ENCODE measurements around the gene VSTM4. TPM values are rescaled to one million over a fixed set of nuclear protein-coding genes. Genes with fewer than 3 reads are reported as not detected.

Gene VSTM4
- total RNA-seq, 1 experiment from 2014 or later: 0.07 TPM

DNA sequence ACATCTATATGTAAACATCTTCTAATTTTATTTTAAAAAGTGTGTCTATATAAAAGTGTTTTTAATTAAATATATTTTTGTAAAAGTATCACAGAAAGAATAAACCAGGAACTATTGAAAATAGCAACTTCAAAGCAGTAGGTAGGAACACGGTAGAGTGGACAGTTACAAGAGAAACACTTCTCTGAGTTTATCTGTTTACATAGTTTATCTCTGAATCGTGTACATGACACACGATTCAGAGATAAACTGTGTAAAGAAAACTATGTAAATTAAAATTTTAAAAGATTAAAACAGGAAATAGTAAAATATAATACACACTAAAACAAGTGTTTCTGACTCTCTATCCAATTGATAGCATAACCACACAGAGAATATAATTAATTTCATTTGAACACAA is 43.6 kb upstream of the VSTM4 start:
- Histone ChIP-seq H3K9ac (ENCODE audit: low read length) (no peak overlapping the region), H3K36me3 (ENCODE audit: control insufficient read depth in 1 of 2, insufficient read depth in 2 of 2, low read length in 2 of 2) (no peaks in the 10 kb centered on the region), H3K4me2 (ENCODE audit: low read length) (no peak overlapping the region), H3K4me3 (replicated peaks in 1 of 2; ENCODE audit: low read depth in 1 of 2, low read length in 2 of 2) (no peak overlapping the region), H3K9me3 (ENCODE audit: control insufficient read depth in 1 of 2, insufficient read depth in 1 of 2, low read depth in 1 of 2, low read length in 2 of 2) (no peaks in the 10 kb centered on the region), H3K4me1 (ENCODE audit: control insufficient read depth in 1 of 2, insufficient read depth in 2 of 2, low read length in 2 of 2) (no peaks in the 10 kb centered on the region), H3K27me3 (ENCODE audit: insufficient read depth, low read length) (peaks cover 70% of the 10 kb centered on the region), H3K9me2 (ENCODE audit: insufficient read depth) (no peaks in the 10 kb centered on the region), H3K79me2 (ENCODE audit: insufficient read depth, low read length) (no peaks in the 10 kb centered on the region), H3K27ac (ENCODE audit: low read depth, low read length) (no peak overlapping the region), H4K20me1 (ENCODE audit: insufficient read depth) (no peaks in the 10 kb centered on the region; the same call in 1 of the 2 replicates), H2AFZ (ENCODE audit: low read depth, low read length, poor library complexity, severe bottlenecking) (no peak overlapping the region)
- CTCF ChIA-PET: no interaction called here
- no TSS peak for BruUV-seq (replicated peaks)
- POLR2A ChIA-PET: no interaction called here
- no peak for TF ChIP-seq EZH2phosphoT487 (IDR thresholded peaks at IDR 0.05; ENCODE audit: borderline replicate concordance)
- TF ChIP-seq SIN3A (IDR thresholded peaks at IDR 0.05; ENCODE audit: low read depth): no peak
- TF ChIP-seq EGR1 (IDR thresholded peaks at IDR 0.05; ENCODE audit: low read depth): no peak
- TF ChIP-seq FOSL1 (IDR thresholded peaks at IDR 0.05; ENCODE audit: low read depth): no peak
- no peak for TF ChIP-seq EZH2 (IDR thresholded peaks at IDR 0.05)
- TF ChIP-seq YY1 (IDR thresholded peaks at IDR 0.05; ENCODE audit: extremely low read depth, insufficient replicate concordance, low read depth, low read length): no peak
- no peak for TF ChIP-seq CEBPB (IDR thresholded peaks at IDR 0.05; ENCODE audit: low read depth)
- no peak for TF ChIP-seq ZNF274 (IDR thresholded peaks at IDR 0.05; ENCODE audit: low read depth, low read length)
- no peak for TF ChIP-seq REST (IDR thresholded peaks at IDR 0.05; ENCODE audit: low read depth)
- TF ChIP-seq, protein P1, sequence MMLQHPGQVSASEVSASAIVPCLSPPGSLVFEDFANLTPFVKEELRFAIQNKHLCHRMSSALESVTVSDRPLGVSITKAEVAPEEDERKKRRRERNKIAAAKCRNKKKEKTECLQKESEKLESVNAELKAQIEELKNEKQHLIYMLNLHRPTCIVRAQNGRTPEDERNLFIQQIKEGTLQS (IDR thresholded peaks at IDR 0.05): no peak
- TF ChIP-seq SP1 (IDR thresholded peaks at IDR 0.05; ENCODE audit: low read depth): no peak
- no peak for TF ChIP-seq TCF7L2 (IDR thresholded peaks at IDR 0.05; ENCODE audit: borderline replicate concordance, extremely low read depth, insufficient read depth, insufficient read length)
- no peak for TF ChIP-seq ELF1 (IDR thresholded peaks at IDR 0.05; ENCODE audit: borderline replicate concordance, low read depth)
- TF ChIP-seq, protein P2, sequence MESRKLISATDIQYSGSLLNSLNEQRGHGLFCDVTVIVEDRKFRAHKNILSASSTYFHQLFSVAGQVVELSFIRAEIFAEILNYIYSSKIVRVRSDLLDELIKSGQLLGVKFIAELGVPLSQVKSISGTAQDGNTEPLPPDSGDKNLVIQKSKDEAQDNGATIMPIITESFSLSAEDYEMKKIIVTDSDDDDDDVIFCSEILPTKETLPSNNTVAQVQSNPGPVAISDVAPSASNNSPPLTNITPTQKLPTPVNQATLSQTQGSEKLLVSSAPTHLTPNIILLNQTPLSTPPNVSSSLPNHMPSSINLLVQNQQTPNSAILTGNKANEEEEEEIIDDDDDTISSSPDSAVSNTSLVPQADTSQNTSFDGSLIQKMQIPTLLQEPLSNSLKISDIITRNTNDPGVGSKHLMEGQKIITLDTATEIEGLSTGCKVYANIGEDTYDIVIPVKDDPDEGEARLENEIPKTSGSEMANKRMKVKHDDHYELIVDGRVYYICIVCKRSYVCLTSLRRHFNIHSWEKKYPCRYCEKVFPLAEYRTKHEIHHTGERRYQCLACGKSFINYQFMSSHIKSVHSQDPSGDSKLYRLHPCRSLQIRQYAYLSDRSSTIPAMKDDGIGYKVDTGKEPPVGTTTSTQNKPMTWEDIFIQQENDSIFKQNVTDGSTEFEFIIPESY (IDR thresholded peaks at IDR 0.05; ENCODE audit: extremely low read depth, insufficient replicate concordance, low read length): no peak
- TF ChIP-seq POLR2AphosphoS5 (IDR thresholded peaks at IDR 0.05; ENCODE audit: low read depth, low read length): no peak
- TF ChIP-seq RAD21 (IDR thresholded peaks at IDR 0.05; ENCODE audit: low read depth): no peak
- TF ChIP-seq SRF (IDR thresholded peaks at IDR 0.05; ENCODE audit: low read depth): no peak
- no peak for DNase-seq (ENCODE audit: low read depth, low spot score)
- no peak for ATAC-seq
- RAD21 ChIA-PET (ENCODE audit: low non-redundant PET in 1 of 2, low total read pairs in 2 of 2, uncharacterized antibody in 2 of 2, unreplicated experiment in 2 of 2): no interaction called here
- intact Hi-C loops (cut with micrococcal nuclease): no loop called here
